IPS-20b (cell line): ENCODE measurements around the gene SLC39A5.

ENCODE experiments used
- H3K27ac ChIP-seq: one replicate; pipeline ENCODE4 v1.5.1; 2013; ENCODE audit warnings: low read length
- H3K27me3 ChIP-seq: 2 replicates; pipeline ENCODE4 v1.6.1; 2013; ENCODE audit warnings: mild to moderate bottlenecking, low read length, inconsistent platforms; ENCODE audit not compliant: insufficient read depth
- H3K36me3 ChIP-seq: 2 replicates; pipeline ENCODE4 v1.6.1; 2013; ENCODE audit warnings: low read depth, mild to moderate bottlenecking, inconsistent platforms, low read length, moderate library complexity; ENCODE audit not compliant: insufficient read depth
- H3K4me1 ChIP-seq: 2 replicates; pipeline ENCODE4 v1.6.1; 2013; ENCODE audit warnings: mild to moderate bottlenecking, control low read depth, inconsistent platforms, low read length, moderate library complexity; ENCODE audit not compliant: insufficient read depth
- H3K4me3 ChIP-seq: 2 replicates; pipeline ENCODE4 v1.5.1; 2013; ENCODE audit warnings: mild to moderate bottlenecking, low read length, inconsistent platforms
- H3K9ac ChIP-seq: 2 replicates; pipeline ENCODE4 v1.6.1; 2013; ENCODE audit warnings: low read depth, mild to moderate bottlenecking, inconsistent platforms, low read length, moderate library complexity
- H3K9me3 ChIP-seq: 2 replicates; pipeline ENCODE4 v1.6.1; 2013; ENCODE audit warnings: mild to moderate bottlenecking, low read depth, low read length, inconsistent platforms; ENCODE audit not compliant: insufficient read depth

SLC39A5 gene

GRCh38 chr12:56197921-56198635, 31.8 kb upstream of the SLC39A5 start:
- no peaks in the 10 kb centered on the region for H3K27me3 ChIP-seq

GRCh38 chr12:56198836-56199235, 31.0 kb upstream of the SLC39A5 start:
- H3K9me3 ChIP-seq: no peaks in the 10 kb centered on the region
- no peaks in the 10 kb centered on the region for H3K27me3 ChIP-seq
- no peaks in the 10 kb centered on the region for H3K4me1 ChIP-seq
- no peak overlapping the region for H3K27ac ChIP-seq
- no peak overlapping the region for H3K4me3 ChIP-seq
- no peaks in the 10 kb centered on the region for H3K36me3 ChIP-seq
- H3K9ac ChIP-seq: no peak overlapping the region

More at GRCh38 chr12:56197921-56198635, 31.8 kb upstream of the SLC39A5 start:
- no peaks in the 10 kb centered on the region for H3K36me3 ChIP-seq
- H3K9ac ChIP-seq: no peak overlapping the region
- H3K4me3 ChIP-seq: no peak overlapping the region
- no peaks in the 10 kb centered on the region for H3K9me3 ChIP-seq
- no peak overlapping the region for H3K27ac ChIP-seq
- H3K4me1 ChIP-seq: no peaks in the 10 kb centered on the region

- Histone ChIP-seq H3K4me1 (no peaks in the 10 kb centered on the region), H3K9ac (no peak overlapping the region), H3K36me3 (peaks cover 34% of the 10 kb centered on the region), H3K4me3 (no peak overlapping the region), H3K27ac (no peak overlapping the region), H3K27me3 (no peaks in the 10 kb centered on the region), H3K9me3 (no peaks in the 10 kb centered on the region)
Observed at GRCh38 chr12:56202366-56202765, 27.5 kb upstream of the SLC39A5 start.

GRCh38 chr12:56202838-56203237, 27.0 kb upstream of the SLC39A5 start:
- no peak overlapping the region for H3K27ac ChIP-seq
- H3K9me3 ChIP-seq: no peaks in the 10 kb centered on the region
- no peak overlapping the region for H3K9ac ChIP-seq
- H3K27me3 ChIP-seq: no peaks in the 10 kb centered on the region
- H3K4me1 ChIP-seq: no peaks in the 10 kb centered on the region
- peaks cover 39% of the 10 kb centered on the region for H3K36me3 ChIP-seq
- no peak overlapping the region for H3K4me3 ChIP-seq

GRCh38 chr12:56204275-56204674, 25.6 kb upstream of the SLC39A5 start:
- Histone ChIP-seq H3K27me3 (no peaks in the 10 kb centered on the region), H3K4me1 (no peaks in the 10 kb centered on the region), H3K9ac (no peak overlapping the region), H3K27ac (no peak overlapping the region), H3K36me3 (peaks cover 49% of the 10 kb centered on the region), H3K4me3 (no peak overlapping the region), H3K9me3 (no peaks in the 10 kb centered on the region)

GRCh38 chr12:56205445-56205844, 24.4 kb upstream of the SLC39A5 start:
- Histone ChIP-seq H3K9me3 (no peaks in the 10 kb centered on the region), H3K27me3 (no peaks in the 10 kb centered on the region), H3K36me3 (peaks cover 59% of the 10 kb centered on the region), H3K27ac (no peak overlapping the region), H3K4me3 (no peak overlapping the region), H3K4me1 (no peaks in the 10 kb centered on the region), H3K9ac (no peak overlapping the region)

GRCh38 chr12:56206452-56207166, 23.2 kb upstream of the SLC39A5 start:
- Histone ChIP-seq H3K36me3 (peaks cover 68% of the 10 kb centered on the region), H3K9ac (no peak overlapping the region), H3K4me3 (no peak overlapping the region), H3K27ac (no peak overlapping the region), H3K9me3 (no peaks in the 10 kb centered on the region), H3K4me1 (no peaks in the 10 kb centered on the region), H3K27me3 (no peaks in the 10 kb centered on the region)

GRCh38 chr12:56208006-56208405, 21.8 kb upstream of the SLC39A5 start:
- Histone ChIP-seq H3K36me3 (peaks cover 82% of the 10 kb centered on the region), H3K27me3 (no peaks in the 10 kb centered on the region), H3K9ac (no peak overlapping the region), H3K4me3 (no peak overlapping the region), H3K4me1 (no peaks in the 10 kb centered on the region), H3K9me3 (no peaks in the 10 kb centered on the region), H3K27ac (no peak overlapping the region)

GRCh38 chr12:56212361-56212760, 17.5 kb upstream of the SLC39A5 start:
- no peaks in the 10 kb centered on the region for H3K9me3 ChIP-seq
- H3K36me3 ChIP-seq: peaks cover 84% of the 10 kb centered on the region
- no peaks in the 10 kb centered on the region for H3K27me3 ChIP-seq
- no peak overlapping the region for H3K27ac ChIP-seq
- H3K4me1 ChIP-seq: no peaks in the 10 kb centered on the region
- H3K9ac ChIP-seq: no peak overlapping the region
- H3K4me3 ChIP-seq: no peak overlapping the region

- H3K36me3 ChIP-seq: peaks cover 78% of the 10 kb centered on the region
Observed at GRCh38 chr12:56213878-56214277, 16.0 kb upstream of the SLC39A5 start.

GRCh38 chr12:56216461-56216860, 13.4 kb upstream of the SLC39A5 start:
- no peak overlapping the region for H3K4me3 ChIP-seq
- no peaks in the 10 kb centered on the region for H3K9me3 ChIP-seq
- H3K36me3 ChIP-seq: peaks cover 56% of the 10 kb centered on the region
- H3K27ac ChIP-seq: no peak overlapping the region
- H3K9ac ChIP-seq: no peak overlapping the region
- peaks cover 3% of the 10 kb centered on the region; the same call in 1 of the 2 replicates for H3K4me1 ChIP-seq
- no peaks in the 10 kb centered on the region for H3K27me3 ChIP-seq

More at GRCh38 chr12:56213878-56214277, 16.0 kb upstream of the SLC39A5 start:
- Histone ChIP-seq H3K27ac (no peak overlapping the region), H3K27me3 (no peaks in the 10 kb centered on the region), H3K4me3 (no peak overlapping the region), H3K9ac (no peak overlapping the region), H3K9me3 (no peaks in the 10 kb centered on the region), H3K4me1 (no peaks in the 10 kb centered on the region)

- Histone ChIP-seq H3K4me1 (peaks cover 13% of the 10 kb centered on the region; the same call in 1 of the 2 replicates), H3K36me3 (peaks cover 22% of the 10 kb centered on the region), H3K27me3 (no peaks in the 10 kb centered on the region), H3K9me3 (no peaks in the 10 kb centered on the region), H3K4me3 (no peak overlapping the region), H3K9ac (no peak overlapping the region), H3K27ac (no peak overlapping the region)
Observed at GRCh38 chr12:56219840-56220239, 10.0 kb upstream of the SLC39A5 start.
